ENCODE data around the gene CCR5AS.
"Not testable (repeated sequence)": the region's sequence is repeated elsewhere in the genome, so short reads cannot be mapped to it uniquely, and the experiment has no call there.

Gene CCR5AS

GRCh38 chr3:46429671-46430070, 22.8 kb upstream of the CCR5AS start:
- DNase-seq (ENCODE audit: low read depth) = no peak

- DNase-seq (ENCODE audit: low read depth) = no peak
These were observed 22.4 kb upstream of the CCR5AS start for GRCh38 chr3:46429250-46429649.

DNA sequence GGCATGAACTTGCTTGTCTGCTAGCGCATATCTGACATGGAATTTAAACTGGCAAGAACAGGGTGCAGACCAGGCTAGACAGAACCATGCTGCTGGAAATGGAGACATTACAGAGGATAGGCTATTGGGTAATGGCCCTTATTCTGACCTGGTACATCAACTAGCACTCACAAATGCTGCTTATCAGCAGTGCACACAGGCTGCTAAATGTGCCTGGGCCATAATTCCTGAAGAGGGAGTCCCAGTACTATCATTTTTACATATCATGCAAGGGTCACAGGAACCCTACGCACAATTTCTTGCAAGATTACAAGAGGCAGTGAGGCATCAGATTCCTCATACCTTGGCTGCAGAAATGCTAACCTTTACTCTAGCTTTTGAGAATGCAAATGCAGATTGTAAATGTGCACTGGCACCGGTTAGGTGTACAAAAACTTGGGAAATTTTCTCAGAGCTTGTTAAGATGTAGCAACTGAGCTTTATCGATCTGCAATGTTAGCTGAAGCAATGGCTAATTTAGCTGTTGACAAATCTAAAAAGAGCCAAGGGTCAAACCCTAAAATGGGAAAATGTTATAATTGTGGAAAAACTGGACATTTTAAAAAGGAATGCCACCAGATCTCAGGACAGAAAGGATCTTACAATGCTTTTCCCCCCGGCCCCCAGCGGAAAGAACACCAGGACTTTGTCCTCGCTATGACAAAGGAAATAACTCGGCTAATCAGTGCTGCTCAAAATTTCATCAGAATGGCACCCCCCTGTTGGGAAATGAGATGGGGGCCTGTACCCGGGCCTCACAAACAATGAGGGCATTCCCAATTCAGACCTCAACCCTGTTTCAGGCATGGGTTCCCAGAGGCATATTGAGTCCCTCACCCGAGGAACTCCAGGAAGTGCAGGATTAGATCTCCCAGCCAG, 21.3 kb upstream of the CCR5AS start:
- DNase-seq (ENCODE audit: low read depth) = no peak

GRCh38 chr3:46427404-46427803, 20.5 kb upstream of the CCR5AS start:
- not testable (repeated sequence) for DNase-seq (ENCODE audit: low read depth)

- not testable (repeated sequence) for DNase-seq (ENCODE audit: low read depth)
These were observed 19.6 kb upstream of the CCR5AS start for GRCh38 chr3:46426476-46426875.

GRCh38 chr3:46423588-46423987, 16.7 kb upstream of the CCR5AS start:
- DNase-seq (ENCODE audit: low read depth) = peak; percentile 56

GRCh38 chr3:46422617-46423016, 15.8 kb upstream of the CCR5AS start:
- peak; percentile 96 for DNase-seq (ENCODE audit: low read depth)

- DNase-seq (ENCODE audit: low read depth) = peak; percentile 97
These were observed 14.1 kb upstream of the CCR5AS start for GRCh38 chr3:46420931-46421330.

GRCh38 chr3:46419816-46420215, 12.9 kb upstream of the CCR5AS start:
- peak; percentile 81 for DNase-seq (ENCODE audit: low read depth)

DNA sequence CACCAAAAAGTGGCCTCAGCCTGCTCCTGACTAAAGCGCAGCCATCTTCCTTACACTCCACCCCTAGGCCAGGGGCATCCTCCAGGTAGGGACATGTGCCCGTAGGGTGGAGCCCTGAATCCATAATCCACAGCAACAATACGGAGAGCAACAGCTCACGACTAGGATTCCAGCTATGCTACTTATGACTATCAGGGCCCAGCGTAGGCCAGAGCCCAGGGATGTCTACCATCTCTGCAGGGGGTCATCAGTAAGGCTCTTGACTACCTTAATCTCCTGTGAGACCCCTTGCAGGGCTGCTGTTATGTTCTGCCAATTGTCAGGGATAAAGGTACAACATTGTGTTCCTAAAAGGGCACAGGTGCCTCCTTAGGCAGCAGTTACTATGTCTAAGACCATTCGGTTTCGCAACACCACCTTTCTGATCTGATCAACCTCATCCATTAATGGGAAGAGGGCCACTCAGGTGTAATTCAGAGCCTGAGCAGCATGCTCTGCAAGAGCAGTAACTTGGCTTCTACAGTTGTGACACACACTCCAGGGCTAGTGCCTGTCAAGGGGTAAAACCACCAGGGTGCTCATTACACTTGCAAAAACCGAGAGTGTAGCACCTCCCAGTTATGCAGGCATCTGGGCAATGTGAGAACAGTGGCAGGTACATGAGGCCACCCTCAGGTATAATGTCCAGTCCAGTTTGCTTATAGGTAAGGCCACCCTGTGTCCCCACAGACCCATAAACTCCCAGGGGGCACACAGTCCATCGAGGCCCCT, 11.2 kb upstream of the CCR5AS start:
- DNase-seq (ENCODE audit: low read depth) = no peak

- DNase-seq (ENCODE audit: low read depth) = no peak
These were observed 10.1 kb upstream of the CCR5AS start for GRCh38 chr3:46416811-46417510.

GRCh38 chr3:46416125-46416810, 9.4 kb upstream of the CCR5AS start:
- no peak for DNase-seq (ENCODE audit: low read depth)

DNA sequence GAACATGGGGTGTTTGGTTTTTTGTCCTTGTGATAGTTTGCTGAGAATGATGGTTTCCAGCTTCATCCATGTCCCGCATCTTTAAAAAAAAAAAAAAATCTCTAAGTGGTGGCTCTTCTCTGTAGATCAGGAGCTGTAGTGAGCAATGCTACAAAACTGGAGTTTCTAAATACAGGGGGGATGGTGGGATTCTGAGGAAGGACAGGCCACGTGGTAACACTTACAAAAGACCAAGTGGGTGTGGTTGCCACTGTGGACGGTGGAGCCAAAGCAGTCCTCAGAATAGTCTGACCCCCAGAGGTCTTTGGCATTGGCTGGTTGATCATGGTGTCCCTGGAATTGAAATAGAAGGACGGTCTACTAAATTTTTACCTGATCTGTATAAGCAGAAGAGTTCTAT, 7.9 kb upstream of the CCR5AS start:
- DNase-seq (ENCODE audit: low read depth) = no peak

GRCh38 chr3:46413951-46414350, 7.1 kb upstream of the CCR5AS start:
- no peak for DNase-seq (ENCODE audit: low read depth)

GRCh38 chr3:46412786-46413298, 6.0 kb upstream of the CCR5AS start:
- DNase-seq (ENCODE audit: low read depth) = no peak

GRCh38 chr3:46411271-46411670, 4.4 kb upstream of the CCR5AS start:
- no peak for DNase-seq (ENCODE audit: low read depth)

GRCh38 chr3:46410669-46411068, 3.8 kb upstream of the CCR5AS start:
- peak; percentile 43 for DNase-seq (ENCODE audit: low read depth)

DNA sequence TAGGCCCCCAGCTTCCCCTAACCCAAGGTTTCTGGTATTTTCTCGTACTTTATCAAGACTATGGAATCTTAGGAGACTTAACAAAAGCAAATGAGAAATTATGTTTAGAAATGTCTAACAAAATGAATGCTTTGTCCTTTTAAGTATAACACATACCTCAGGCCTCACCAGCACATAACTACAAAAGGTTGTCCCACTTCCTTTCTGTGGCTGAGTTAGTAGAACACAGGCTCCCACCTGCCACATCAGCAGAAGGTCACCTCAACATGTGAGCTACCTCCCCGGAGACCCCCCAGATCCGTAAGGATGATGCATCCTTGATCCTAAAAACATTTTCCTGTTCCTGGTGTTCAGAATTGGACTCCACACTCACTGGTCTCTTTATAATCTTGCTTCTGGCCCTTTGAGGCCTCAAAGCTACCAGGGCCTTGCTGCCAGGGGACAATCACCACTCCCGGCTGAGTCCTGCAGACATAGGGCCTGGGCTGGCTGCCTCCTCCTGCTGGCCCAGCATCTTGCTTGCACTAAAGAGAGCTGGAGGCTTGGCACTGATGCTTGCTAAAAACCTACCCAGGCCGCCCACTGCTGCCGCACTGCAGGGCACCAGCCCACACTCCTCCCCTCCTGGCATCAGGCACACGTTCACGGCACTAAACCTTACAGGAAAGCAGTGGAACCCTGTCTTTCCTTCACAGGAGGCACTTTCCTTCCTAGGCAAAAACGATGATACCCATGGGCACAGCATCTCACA, 3.0 kb upstream of the CCR5AS start:
- no peak for DNase-seq (ENCODE audit: low read depth)

DNA sequence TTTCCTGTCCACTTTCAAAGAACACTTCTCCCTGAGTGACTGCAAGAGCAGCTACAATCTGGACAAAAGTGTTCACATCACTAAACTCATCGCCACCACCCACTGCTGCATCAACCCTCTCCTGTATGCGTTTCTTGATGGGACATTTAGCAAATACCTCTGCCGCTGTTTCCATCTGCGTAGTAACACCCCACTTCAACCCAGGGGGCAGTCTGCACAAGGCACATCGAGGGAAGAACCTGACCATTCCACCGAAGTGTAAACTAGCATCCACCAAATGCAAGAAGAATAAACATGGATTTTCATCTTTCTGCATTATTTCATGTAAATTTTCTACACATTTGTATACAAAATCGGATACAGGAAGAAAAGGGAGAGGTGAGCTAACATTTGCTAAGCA, 2.0 kb upstream of the CCR5AS start:
- DNase-seq (ENCODE audit: low read depth) = no peak

GRCh38 chr3:46407970-46408369, 1.1 kb upstream of the CCR5AS start:
- peak; percentile 93 for DNase-seq (ENCODE audit: low read depth)
